ENCODE measurements around the gene NPTN.

GRCh38 chr15:73518876-73519733, 114.1 kb downstream of the NPTN start:
- TF ChIP-seq POLR2AphosphoS5 (IDR thresholded peaks at IDR 0.05) = no peak
- no peak for TF ChIP-seq CTCF (IDR thresholded peaks at IDR 0.05)
- TF ChIP-seq EP300 (IDR thresholded peaks at IDR 0.05) = no peak
